NCI-H446 treated with DMSO at 0.1 percent for 48 hours (cell line): ENCODE measurements around the gene NLRP8.
"Not testable (repeated sequence)": the region's sequence is repeated elsewhere in the genome, so short reads cannot be mapped to it uniquely, and the experiment has no call there.

Experiments
- DNase-seq: peaks from one replicate; lab custom pipeline; 2025; lab: John Stamatoyannopoulos, UW

Gene NLRP8

GRCh38 chr19:55947532-55947931, at the start of gene NLRP8:
TSS of gene NLRP8 (plus strand) at chr19:55947832.
- no peak for DNase-seq

- no peak for DNase-seq
These were observed 48.7 kb upstream of the NLRP8 start for GRCh38 chr19:55898911-55899310.

- no peak for DNase-seq
These were observed 46.1 kb upstream of the NLRP8 start for GRCh38 chr19:55901369-55902079.

DNA sequence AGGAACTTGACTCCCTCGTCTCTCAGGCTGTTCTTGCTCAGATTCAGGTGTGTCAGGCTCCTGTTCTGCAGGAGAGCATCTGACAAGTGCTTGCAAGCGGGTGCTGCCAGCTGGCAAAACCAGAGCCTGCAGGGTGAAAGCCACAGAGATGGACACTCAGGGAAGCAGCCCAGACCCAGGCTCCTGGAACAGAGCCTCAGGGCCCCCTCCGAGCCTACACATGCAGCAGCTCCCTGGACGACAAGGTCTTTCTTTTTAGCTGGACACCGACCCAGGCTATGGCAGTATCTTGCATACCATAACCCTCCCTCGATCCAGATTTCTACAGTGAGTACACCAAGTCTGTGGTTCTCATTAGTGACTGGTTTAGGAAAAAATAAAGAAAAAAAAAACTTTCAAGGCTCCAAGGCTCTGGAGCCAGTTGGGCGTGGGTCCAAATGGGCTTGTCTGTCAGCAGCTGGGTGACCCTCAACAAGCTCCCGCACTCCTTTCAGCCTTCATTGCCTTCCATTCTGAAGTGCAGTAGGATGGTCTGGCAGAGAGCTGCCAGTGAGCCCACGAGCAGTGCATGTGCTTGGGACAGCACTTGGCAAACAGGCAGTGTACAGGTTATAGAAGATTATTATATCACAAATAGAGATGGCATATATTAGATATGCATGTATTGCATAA, 45.4 kb upstream of the NLRP8 start:
- no peak for DNase-seq

- no peak for DNase-seq
These were observed 40.3 kb upstream of the NLRP8 start for GRCh38 chr19:55907286-55907685.

DNA sequence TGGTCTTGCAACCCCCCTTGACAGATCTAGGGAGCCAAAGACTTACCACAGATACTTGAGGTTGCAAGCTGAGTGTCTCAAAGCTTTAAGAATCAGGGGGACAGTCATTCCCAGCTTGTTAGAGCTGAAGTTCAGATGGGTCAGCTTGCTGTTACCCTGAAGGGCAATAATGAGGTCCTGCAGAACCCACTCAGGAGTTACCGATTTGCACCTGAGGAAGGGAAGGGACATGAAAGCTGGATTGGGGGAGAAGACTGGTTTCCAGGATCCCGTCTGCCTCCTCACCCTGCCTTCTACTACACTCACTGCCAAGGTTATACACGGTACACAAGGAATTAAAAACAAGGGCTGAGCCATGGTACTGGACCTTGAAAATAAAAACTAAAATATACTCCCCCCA, 39.9 kb upstream of the NLRP8 start:
- DNase-seq = no peak

- DNase-seq = no peak
These were observed 37.8 kb upstream of the NLRP8 start for GRCh38 chr19:55909801-55910200.

DNA sequence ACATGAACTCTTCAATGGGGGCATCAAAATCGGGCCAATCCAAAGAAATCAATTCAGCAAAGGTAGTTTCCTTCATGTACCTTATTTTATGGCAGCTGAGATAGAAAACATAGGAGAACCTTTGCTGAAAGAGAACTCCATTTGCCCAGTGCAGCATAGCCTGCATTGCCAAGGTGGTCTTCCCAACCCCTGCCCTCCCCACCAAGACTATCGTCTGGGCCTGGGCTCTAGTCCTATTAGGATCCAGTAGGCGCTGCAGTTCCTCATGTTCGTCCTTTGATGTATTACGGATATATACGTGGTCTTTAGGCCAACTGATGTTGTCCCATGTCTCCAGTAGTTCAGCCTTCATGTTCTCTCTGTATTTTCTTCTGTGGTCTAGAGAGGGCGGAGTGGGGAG, 34.7 kb upstream of the NLRP8 start:
- no peak for DNase-seq

DNA sequence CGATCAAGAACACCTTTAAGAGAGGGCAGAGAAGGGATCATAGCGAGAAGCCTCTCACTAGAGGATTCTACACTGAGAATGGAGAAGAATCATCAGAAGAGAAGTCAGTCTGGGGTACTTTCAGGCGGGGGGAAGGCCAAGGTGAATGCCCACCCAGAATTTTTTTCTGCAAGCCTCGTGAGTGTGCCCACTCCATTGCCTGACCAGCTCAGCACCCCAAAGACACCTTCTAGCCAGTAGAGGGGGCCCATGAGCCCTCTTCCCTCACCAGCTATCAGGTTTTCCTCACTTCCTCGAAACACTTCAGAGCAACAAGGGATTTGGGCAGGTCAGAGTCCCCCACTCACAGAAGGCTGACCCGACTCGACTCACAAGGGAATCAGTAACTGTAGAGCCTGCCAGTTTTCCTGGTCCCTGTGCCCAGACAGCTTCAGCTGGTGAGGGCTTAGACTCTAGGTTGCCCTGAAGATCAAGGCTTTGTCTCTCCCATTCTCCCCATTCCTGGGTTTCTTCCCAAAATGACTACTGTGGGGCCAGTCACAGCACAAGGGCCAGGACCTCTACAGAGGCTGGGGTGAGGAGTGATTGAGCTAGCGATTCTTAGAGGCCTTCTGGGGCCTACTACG, 33.9 kb upstream of the NLRP8 start:
- DNase-seq = no peak

GRCh38 chr19:55923556-55923955, 24.1 kb upstream of the NLRP8 start:
- no peak for DNase-seq

DNA sequence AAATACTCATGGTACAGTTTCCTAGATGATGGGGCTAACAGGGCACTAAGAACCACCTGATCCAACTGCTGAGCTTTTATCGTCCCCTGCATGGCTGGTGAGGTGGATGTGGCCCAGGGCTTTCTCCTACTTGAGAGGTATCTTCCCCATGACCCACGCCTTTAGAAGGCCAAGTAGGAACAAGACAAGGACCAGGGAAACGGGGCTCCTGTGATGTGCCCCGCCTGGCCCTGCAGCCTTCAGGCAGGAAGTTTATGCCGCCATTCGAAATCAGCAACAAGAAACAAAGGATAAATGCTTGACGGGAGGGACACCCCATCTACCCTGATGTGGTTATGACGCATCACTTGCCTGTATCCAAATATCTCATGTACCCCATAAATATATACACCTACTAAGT, 19.6 kb upstream of the NLRP8 start:
- DNase-seq = no peak

DNA sequence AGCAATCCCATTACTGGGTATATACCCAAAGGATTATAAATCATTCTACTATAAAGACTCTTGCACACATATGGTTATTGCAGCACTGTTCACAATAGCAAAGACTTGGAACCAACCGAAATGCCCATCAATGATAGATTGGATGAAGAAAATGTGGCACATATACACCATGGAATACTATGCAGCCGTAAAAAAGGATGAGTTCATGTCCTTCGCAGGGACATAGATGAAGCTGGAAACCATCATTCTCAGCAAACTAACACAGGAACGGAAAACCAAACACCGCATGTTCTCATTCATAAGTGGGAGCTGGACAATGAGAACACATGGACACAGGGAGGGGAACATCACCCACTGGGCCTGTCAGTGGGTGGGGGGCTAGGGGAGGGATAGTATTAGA, 18.4 kb upstream of the NLRP8 start:
- DNase-seq = not testable (repeated sequence)

- no peak for DNase-seq
These were observed 16.6 kb upstream of the NLRP8 start for GRCh38 chr19:55930996-55931515.

GRCh38 chr19:55931936-55932386, 15.7 kb upstream of the NLRP8 start, which contains the start of gene NLRP13:
TSS of gene NLRP13 (minus strand) at chr19:55932336. CDS start at chr19:55932311, 25 bp downstream.
- no peak for DNase-seq

DNA sequence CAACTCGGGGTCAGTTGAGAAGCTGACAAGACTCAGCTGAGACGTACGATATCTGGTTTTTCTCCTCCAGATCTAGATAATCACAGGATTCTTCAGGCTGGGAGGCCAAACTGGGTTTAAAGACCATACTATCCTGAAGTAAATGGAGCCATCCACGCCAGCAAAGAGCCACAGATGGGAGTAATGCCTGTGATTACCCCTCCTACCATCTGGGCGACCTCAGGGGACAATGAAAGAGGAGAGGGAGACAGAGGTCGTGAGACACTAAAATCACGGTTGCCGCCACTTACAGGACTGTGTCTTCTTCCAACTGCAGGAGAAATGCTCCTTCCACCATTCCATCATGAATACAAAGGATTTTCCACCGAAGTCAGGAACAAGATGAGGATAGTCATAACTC, 12.4 kb upstream of the NLRP8 start:
- DNase-seq = no peak

DNA sequence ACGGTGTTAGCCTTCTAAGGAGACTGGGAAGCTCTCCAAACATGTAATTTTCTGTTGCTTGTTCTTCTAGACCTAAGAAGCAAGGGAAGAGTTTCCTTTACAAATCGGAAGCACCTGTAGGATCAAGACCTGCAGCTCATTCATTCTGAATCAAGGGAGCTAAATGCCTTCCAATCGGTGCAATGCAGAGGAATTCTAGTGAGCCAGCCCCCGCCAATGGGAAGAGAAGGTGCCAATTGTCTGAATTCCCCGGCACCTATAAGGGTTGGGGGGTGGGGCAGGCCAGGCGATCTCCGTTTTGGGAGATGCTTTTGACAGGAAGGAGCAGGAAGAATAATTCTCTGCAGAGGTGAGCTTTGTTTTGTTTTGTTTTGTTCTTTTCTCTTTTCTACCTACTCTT, 8.4 kb upstream of the NLRP8 start:
- no peak for DNase-seq

GRCh38 chr19:55940306-55940705, 7.3 kb upstream of the NLRP8 start:
- no peak for DNase-seq

- not testable (repeated sequence) for DNase-seq
These were observed 2.9 kb downstream of the NLRP8 start for GRCh38 chr19:55950566-55950965.

DNA sequence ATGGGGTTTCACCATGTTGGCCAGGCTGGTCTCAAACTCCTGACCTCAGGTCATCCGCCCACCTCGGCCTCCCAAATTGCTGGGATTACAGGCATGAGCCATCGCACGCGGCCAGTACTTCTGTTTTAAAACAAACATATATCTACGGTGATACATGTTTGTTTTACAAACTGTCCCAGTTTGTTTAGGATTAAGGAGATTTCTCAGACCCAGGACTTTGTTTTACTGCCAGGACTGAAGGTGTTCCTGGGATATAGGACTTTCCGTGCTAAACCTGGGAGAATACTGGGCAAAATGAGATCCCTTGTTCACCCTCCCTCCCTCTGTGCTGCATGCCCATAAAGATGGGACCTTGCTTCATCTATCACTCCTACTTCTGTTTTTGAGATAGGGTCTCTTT, 8.8 kb downstream of the NLRP8 start:
- DNase-seq = no peak

DNA sequence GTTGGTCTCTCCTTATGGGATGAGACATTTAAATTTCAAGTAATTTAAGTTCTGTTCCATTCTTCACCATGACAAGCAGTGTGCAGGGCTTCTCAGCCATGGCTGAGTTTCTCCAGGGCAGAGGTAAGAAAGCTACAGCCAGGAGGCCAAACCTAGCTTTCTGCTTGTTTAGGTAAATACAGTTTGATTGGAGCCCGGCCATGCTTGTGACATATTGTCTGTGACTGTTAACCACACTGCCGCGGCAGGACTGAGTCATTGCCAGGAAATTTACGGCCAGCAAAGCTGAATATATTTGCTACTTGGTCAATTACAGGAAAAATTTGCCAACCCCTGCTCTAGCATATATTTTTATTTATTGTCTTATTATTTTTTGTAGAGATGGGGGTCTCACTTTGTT, 10.7 kb downstream of the NLRP8 start:
- DNase-seq = no peak

DNA sequence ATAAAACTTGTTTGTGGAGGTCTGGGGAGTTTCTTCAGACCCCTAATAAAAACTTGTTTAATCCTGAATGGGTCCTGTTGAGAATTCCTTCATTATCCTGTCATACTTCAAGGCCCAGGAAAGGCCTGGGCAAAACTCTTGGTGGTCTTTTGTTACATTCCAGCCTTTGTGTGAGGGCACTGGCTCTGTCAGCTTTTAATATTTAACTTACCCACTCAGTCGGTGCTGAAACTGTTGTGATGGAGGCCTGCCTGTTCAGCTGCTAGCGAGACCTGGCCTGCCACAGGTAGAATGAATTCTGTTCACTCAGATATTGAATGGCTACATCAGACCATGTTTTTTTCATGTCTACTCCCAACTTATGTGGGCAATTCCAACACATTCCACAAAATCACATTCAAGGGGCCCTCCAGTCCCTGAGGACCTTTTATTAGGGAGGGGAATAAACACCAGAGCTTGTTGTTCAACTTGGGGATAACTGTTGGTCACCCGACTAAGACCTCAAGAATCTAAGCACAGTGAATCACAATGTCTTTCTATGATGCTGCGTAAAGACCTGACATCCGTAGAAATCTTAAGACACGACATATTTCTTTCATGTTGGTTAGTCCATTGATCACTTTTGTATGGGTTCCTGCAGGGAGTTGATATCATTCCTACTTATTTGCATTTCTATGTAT, 12.5 kb downstream of the NLRP8 start:
- DNase-seq = no peak

GRCh38 chr19:55962186-55962585, 14.6 kb downstream of the NLRP8 start:
- DNase-seq = no peak
